Ishikawa (cell line): ENCODE results near the gene ADAMTS16.

ENCODE experiments used
- CEBPB ChIP-seq: IDR thresholded peaks from 2 replicates; pipeline ENCODE4 v1.6.1; 2012
- EP300 ChIP-seq: IDR thresholded peaks from 2 replicates; pipeline ENCODE4 v1.6.1; 2012; ENCODE audit warnings: borderline replicate concordance
- FOXM1 ChIP-seq: IDR thresholded peaks from 2 replicates; pipeline ENCODE4 v1.6.1; 2012; ENCODE audit warnings: low read depth, borderline replicate concordance
- NFIC ChIP-seq: IDR thresholded peaks from 2 replicates; pipeline ENCODE4 v1.6.1; 2012
- RAD21 ChIP-seq: IDR thresholded peaks from 2 replicates; pipeline ENCODE4 v1.6.1; 2012; ENCODE audit warnings: low read depth
- REST ChIP-seq: IDR thresholded peaks from 2 replicates; pipeline ENCODE4 v1.6.1; 2012; ENCODE audit warnings: low read depth, mild to moderate bottlenecking
- TAF1 ChIP-seq: IDR thresholded peaks from 2 replicates; pipeline ENCODE4 v1.6.1; 2012; ENCODE audit warnings: low read depth, mild to moderate bottlenecking
- YY1 ChIP-seq: IDR thresholded peaks from 2 replicates; pipeline ENCODE4 v1.6.1; 2012; ENCODE audit warnings: low read depth

DNA sequence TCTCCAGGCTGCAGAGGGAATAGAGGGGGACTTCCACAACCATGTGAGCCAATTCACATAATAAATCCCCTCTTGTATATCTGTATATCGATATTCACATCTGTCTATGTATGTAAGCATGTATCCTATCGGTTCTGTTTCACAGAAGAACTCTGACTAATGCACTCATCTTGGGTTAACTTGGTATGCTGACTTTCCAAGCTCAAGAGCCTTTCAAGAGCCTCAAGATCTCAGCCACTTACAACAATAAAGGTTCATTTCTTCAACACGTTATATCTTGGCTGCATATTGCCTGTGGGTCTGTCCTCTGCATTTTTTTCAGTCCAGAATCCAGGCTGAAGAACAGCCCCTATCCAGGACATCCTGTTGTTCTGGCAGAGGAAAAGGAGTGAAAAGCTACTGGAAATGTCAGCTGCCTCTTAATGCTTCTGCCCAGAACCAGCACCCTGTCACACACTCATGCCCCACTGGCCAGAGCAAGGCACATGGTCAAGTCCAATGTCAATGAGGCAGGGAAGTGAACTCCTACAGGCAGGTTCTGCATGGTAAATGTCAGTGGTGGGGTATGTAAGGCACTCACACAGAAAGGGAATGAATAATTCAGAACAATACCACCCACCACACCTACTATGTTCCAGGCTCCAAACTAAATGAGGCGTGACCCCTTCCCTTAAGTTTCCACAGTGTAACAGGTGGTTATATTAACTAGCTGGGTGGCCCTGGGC is 190.8 kb downstream of the ADAMTS16 start:
- TF ChIP-seq FOXM1 (no peak), CEBPB (no peak), EP300 (no peak), RAD21 (no peak), NFIC (no peak), YY1 (no peak), REST (no peak), TAF1 (no peak)
